ENCODE measurements around the gene SMOC1.

The SMOC1 gene

GRCh38 chr14:70014406-70015095 is 135.3 kb downstream of the SMOC1 start:
- no peak for DNase-seq

DNA sequence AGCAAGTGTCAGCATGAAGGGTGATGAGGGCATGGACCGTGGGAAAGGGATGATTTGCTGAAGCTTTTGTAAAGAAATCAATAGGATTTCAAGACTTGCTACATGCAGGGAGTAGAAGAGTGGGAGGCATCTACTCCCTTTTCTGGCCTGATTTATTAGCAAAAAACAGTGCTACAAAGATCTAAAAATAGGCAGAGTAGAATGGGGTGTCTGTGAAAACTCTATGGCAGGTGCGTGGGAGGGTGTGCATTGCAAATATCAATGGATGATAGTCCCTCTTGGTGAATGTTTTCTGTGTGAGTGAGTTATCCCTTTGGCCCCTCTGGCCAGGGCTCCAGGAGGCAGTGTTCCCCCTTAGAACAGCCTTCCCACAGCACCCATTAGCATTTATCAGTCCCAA is 139.0 kb downstream of the SMOC1 start:
- DNase-seq, result no peak

DNA sequence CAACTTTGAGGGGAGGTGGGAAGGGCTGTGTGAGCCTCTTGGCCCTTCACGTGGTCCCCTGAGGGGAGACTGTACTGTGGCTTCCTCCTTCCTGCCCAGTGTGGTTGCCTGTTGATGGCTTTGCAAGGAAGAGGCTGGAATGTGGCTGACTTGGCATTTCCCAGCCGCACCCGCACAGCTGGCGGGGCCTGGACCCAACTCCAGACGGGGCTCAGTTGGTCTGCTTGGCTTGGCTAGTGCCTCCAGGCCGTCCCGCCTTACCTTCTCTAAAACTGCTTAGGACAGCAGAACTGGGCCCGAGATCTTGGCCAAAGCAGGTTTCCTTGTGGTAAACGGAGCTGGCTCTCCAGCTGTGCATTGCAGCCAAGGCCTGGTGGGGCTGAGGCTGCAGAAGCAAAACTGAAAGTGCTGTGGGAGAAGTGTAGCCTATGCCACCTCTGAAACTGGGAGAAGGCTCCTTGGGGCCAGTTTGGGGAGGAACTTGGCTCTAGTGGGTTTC is 139.5 kb downstream of the SMOC1 start:
- peak; percentile 16 for DNase-seq

- DNase-seq, result no peak
These were observed 140.5 kb downstream of the SMOC1 start for GRCh38 chr14:70019695-70020094.

DNA sequence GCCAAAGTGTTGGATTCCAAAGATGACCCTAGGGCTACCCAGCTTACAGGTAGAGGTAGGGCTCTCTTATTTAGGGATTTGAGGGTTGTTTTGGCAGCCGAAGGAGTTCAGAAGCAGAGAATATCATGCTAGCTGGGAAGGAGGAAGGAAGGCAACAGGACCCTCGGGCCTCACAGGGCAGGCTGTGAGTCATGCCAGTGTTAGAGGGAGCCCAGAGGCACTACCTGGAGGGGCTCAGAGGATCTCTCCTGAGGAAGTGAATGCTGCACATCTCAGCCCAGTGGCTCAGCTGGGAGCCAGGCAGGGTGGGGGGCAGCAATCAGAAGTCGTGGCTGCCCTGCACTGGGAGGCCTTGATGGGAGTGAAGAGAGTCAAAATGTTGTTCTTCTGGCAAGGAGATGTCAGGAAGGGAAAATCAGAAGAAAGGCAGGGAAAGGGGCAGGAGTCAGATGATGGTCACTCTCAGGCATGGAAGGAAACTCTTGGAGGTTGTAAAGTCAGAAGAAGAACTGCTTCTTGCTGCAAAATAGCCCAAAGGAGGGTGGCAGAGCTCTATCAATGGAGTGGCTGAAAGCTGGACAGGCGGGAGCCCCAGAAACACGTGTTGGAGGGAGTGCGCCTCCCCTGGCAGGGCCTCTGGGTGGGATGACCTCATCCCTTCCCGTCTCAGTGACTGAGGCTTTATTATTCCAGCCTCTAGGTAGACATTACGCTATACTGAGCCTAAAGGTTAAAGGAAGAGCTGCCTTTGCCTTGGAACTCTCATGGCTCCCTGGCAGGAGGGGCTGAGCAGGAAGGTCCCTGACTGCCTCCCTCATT is 141.3 kb downstream of the SMOC1 start:
- no peak for DNase-seq

- DNase-seq, result no peak
These were observed 142.5 kb downstream of the SMOC1 start for GRCh38 chr14:70021548-70022220.

DNA sequence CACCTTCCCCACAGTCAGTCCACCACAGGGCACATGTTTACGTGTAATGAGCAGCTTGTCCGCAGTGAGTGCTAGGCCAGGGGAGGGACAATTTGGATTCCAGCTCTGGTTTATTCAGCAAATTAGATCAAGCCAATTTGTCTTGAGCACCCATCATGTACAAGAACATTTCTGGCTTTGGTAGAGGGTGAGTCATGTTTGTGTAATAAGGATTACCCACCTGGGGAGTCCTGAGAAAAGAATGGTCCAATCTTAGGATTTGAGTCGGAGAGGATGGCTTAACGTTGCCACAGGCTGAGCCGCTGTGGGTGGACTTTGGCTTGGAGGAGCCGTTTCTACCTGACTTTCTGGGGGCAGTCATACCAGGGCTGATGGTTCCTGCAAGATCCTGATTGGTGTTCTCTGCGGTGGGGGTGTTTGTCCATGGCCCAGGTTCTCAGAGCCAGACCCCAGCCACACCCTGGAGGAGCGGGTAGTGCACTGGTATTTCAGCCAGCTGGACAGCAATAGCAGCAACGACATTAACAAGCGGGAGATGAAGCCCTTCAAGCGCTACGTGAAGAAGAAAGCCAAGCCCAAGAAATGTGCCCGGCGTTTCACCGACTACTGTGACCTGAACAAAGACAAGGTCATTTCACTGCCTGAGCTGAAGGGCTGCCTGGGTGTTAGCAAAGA is 143.7 kb downstream of the SMOC1 start:
- no peak for DNase-seq

DNA sequence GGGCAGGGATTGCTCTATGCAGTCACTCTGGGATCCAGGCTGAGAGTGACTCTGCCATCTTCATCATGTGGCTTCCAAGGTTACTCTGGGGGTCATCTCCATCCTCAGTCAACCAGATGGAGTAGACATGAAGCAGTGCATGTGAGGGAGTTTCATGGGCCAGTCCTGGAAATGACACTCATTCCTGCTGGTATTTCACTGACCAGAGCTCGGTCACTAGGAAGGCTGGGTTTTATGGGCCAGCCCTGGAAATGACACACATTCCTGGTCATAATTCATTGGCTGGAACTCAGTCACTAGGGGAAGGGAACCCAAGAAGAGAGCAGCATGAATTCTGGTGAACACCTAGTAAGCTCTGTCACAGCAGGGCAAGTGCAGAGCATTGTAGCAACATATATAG is 144.7 kb downstream of the SMOC1 start:
- DNase-seq, result no peak

- peak; percentile 66 for DNase-seq
These were observed 148.7 kb downstream of the SMOC1 start for GRCh38 chr14:70027785-70028428.

- DNase-seq, result no peak
These were observed 150.3 kb downstream of the SMOC1 start for GRCh38 chr14:70029296-70030132.

- no peak for DNase-seq
These were observed 152.8 kb downstream of the SMOC1 start for GRCh38 chr14:70032016-70032415.

DNA sequence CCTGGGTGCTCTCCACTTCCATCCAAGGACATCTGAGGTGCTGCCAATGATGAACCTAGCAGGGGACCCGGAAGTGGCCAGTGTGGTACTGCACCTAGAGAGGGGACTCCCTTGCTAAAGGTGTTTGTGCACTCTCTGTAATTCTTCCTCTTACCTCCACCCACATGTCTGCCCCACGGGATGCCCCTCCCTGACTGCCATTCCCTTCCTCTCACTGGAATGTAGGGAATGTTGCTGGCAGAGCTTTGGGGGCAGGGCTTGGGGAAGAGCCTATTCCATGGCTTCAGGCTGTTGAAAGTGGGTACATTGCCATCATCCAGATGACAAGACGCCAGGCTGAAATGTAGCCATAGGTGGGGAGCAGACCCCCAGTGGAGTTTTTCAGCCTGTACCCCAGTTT is 153.2 kb downstream of the SMOC1 start:
- no peak for DNase-seq

DNA sequence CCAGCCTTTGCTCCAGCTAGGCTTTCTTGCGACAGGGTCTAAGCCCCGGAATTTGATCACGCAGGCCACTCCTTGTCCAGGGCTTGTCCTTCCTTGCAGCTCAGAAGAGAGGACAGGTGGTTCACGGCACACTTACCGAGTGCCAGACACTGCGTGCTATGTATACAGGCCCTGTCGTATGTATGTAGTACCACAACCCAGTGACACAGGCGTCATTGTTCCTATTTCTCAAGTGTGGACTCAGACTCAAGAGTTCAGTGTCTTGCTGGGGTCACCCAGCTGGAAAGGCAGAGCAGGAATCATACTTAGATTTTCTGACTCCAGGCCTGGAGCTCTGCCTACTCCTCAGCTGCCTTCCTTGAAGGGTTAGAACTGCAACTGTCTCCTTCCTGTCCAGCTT is 153.9 kb downstream of the SMOC1 start:
- DNase-seq, result no peak

- no peak for DNase-seq
These were observed 154.3 kb downstream of the SMOC1 start for GRCh38 chr14:70033561-70033960.

GRCh38 chr14:70034257-70034656 is 155.0 kb downstream of the SMOC1 start:
- no peak for DNase-seq

GRCh38 chr14:70036665-70037064 is 157.4 kb downstream of the SMOC1 start:
- no peak for DNase-seq

DNA sequence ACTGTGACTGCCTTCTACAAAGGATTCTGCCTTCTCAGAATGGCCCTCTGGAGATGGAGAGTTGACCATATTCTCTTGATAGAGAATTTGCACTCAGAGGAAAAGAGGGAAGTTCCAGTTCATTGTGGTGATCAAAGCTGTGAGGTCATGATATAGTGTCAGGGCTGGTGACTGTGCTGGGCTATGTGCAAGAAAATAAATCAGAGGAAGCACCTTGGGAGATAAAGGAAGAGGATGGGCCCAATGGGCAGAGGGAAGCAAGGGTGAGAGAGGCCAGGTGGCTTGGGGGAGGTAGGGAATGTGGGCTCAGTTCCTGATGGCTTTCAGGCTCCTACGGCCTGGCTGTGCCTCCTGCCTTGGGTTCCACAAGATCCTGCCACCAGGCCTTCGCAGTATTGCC is 163.8 kb downstream of the SMOC1 start:
- DNase-seq, result no peak

GRCh38 chr14:70045310-70045709 is 166.1 kb downstream of the SMOC1 start:
- peak; percentile 5 for DNase-seq

DNA sequence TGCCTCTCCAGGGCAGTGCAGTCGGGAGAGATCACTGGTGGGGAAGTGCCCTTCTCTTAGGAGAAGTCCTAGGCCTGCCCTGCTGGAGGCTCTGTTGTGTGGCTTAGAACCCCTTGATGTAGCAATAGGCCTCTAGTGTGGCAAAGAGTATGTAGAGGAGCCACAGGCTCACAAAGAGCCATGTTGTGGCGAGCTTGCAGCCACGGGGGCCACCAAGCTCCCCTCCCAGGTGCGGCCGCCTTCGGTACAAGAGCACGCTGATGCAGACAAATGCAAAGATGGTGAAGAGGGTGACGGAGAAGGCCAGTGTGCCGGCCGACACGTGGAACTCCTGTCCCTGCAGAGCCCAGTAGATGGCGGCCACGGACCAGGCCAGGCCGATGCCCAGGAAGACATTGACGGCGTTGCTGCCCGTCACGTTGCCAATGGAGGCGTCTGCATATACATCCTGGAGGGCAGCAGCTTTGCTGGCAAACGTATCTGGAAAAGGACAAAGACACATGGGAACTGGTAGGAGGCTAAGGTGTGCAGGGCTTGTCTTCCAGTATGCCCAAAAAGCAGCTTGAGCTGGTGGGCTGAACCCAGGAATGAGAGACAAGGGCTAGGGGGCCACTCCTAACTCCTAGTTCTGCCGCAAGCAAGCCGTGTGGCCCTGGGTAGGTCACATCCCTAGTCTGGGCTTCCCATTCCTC is 166.8 kb downstream of the SMOC1 start:
- peak; percentile 56 for DNase-seq

DNA sequence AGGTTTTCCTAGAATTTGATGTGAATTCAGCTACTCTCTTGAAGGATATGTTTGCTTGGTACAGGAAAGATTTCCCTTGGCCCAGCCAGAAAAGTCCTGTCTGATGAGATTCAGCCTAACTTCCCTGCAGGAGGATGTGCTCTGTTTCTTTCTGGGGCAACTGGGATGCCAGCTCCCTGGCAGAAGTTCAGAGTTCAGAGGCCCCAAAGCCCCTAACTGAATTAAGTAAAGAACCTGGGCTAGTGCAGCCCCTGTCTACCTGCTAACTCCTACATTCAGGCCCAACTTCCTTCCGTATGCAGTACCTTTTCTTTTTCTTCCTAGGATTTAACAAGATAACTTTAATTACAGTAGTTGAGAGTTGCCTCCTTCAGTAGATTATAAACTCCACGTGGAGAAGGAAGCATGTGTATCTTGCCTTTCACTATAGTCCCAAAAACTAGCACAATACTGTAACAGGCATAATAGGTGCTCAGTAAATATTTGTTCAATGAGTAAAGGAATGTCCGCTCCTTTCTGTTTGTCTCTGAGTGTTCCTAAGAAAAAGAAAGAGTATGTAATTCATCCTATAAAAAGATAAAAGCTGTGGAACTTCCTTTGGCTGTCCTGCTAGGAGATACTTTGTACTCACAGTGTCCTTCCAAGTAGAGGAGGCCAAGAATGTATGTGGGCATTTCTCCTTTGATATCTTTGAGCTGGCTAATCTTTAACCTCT is 168.5 kb downstream of the SMOC1 start:
- no peak for DNase-seq
